Measurements from ENCODE around the gene CALD1. TPM values are rescaled to one million over a fixed set of nuclear protein-coding genes. Genes with fewer than 3 reads are reported as not detected.

The CALD1 gene
- total RNA-seq, 2 donors from 2014 or later: 307 to 314 TPM

DNA sequence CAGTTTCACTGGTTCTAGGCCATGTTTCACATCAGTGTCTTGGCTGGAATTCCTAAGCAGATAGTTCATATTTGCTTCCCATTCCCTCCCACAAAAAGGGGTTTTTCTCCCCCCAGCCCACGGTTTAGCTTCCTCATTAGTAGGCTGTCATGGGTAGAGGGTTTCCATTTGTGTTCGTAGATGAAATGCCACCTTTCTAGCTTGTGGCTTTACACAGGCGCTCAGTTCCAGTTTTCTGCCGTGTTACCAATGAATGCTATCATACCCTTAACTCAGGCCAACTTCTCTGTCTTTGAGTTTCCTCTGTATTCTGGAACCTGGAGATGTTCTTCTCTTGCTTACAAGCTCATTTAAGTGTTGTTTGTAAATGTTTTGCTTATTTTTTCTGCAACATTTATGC lies 26.8 kb downstream of the CALD1 start:
- Histone ChIP-seq H3K27ac (no peak overlapping the region), H3K4me1 (replicated peaks) (no peaks in the 10 kb centered on the region), H3K4me3 (no peak overlapping the region), H3K9me3 (no peaks in the 10 kb centered on the region), H3K27me3 (replicated peaks; ENCODE audit: insufficient read depth) (no peaks in the 10 kb centered on the region), H3K36me3 (no peaks in the 10 kb centered on the region)
- intact Hi-C loops (cut with DNase I): no loop called here
- WGBS: 95% methylated on average over 4 of the region's 4 CpGs
- no peak for DNase-seq (ENCODE audit: low spot score)
- TF ChIP-seq, protein P1, sequence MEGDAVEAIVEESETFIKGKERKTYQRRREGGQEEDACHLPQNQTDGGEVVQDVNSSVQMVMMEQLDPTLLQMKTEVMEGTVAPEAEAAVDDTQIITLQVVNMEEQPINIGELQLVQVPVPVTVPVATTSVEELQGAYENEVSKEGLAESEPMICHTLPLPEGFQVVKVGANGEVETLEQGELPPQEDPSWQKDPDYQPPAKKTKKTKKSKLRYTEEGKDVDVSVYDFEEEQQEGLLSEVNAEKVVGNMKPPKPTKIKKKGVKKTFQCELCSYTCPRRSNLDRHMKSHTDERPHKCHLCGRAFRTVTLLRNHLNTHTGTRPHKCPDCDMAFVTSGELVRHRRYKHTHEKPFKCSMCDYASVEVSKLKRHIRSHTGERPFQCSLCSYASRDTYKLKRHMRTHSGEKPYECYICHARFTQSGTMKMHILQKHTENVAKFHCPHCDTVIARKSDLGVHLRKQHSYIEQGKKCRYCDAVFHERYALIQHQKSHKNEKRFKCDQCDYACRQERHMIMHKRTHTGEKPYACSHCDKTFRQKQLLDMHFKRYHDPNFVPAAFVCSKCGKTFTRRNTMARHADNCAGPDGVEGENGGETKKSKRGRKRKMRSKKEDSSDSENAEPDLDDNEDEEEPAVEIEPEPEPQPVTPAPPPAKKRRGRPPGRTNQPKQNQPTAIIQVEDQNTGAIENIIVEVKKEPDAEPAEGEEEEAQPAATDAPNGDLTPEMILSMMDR (IDR thresholded peaks at IDR 0.05): no peak
- TF ChIP-seq POLR2AphosphoS5 (IDR thresholded peaks at IDR 0.05) (no peak), POLR2A (IDR thresholded peaks at IDR 0.05) (no peak)

DNA sequence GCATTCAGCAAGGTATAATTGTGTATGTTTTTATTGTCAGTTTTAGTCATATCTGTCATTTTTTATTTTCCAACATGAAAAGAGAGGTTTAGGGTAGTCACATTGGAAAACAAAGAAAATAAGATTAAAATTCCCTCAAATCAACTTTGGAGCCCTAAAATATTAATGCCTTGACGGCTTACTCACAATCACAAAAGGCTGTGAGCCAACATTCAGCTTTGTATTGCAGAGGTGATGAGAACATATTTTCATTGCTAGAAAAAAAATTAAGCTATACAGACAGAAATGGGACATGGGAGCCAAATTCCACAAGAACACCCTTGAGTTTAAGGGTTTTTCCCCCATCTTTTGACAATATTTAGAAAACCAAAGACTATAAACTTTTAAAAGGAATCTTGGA lies 30.2 kb downstream of the CALD1 start:
- Histone ChIP-seq H3K36me3 (no peaks in the 10 kb centered on the region), H3K4me3 (no peak overlapping the region), H3K4me1 (replicated peaks) (no peaks in the 10 kb centered on the region), H3K9me3 (no peaks in the 10 kb centered on the region), H3K27me3 (replicated peaks; ENCODE audit: insufficient read depth) (no peaks in the 10 kb centered on the region), H3K27ac (no peak overlapping the region)
- 57% methylated on average over 1 of the region's 1 CpG for WGBS
- TF ChIP-seq, protein P1 (IDR thresholded peaks at IDR 0.05): no peak
- TF ChIP-seq POLR2A (IDR thresholded peaks at IDR 0.05) (no peak), POLR2AphosphoS5 (IDR thresholded peaks at IDR 0.05) (no peak)
- intact Hi-C loops (cut with DNase I): no loop called here
- DNase-seq (ENCODE audit: low spot score): no peak

DNA sequence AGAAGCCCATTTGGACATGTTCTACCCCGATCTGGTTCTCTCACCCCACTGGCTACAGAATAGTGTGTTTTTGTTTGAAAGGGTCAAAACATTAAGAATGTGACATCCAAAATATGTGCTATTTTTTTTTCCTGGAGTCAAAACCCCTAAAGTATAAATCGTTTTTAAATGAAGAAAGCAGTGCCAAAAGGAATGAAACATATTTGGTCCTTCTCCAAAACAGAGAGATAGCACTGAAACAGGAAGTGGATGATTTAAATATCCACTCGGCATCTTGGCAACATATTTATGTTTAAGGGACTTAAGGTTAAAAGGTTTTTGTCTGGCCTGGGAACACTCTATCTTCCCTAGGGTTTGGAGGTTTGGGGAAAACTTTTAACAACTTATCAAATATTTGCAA lies 32.3 kb downstream of the CALD1 start:
- no peak for TF ChIP-seq POLR2AphosphoS5 (IDR thresholded peaks at IDR 0.05)
- TF ChIP-seq, protein P1 (IDR thresholded peaks at IDR 0.05): no peak
- no peak for TF ChIP-seq POLR2A (IDR thresholded peaks at IDR 0.05)
- H3K27ac ChIP-seq: no peak overlapping the region
- no peak for DNase-seq (ENCODE audit: low spot score)
- 7% methylated on average over 3 of the region's 3 CpGs for WGBS
- H3K9me3 ChIP-seq: no peaks in the 10 kb centered on the region
- no peaks in the 10 kb centered on the region for H3K27me3 ChIP-seq (replicated peaks; ENCODE audit: insufficient read depth)
- H3K4me3 ChIP-seq: no peak overlapping the region
- H3K36me3 ChIP-seq: no peaks in the 10 kb centered on the region
- intact Hi-C loops (cut with DNase I): no loop called here
- H3K4me1 ChIP-seq (replicated peaks): no peaks in the 10 kb centered on the region

DNA sequence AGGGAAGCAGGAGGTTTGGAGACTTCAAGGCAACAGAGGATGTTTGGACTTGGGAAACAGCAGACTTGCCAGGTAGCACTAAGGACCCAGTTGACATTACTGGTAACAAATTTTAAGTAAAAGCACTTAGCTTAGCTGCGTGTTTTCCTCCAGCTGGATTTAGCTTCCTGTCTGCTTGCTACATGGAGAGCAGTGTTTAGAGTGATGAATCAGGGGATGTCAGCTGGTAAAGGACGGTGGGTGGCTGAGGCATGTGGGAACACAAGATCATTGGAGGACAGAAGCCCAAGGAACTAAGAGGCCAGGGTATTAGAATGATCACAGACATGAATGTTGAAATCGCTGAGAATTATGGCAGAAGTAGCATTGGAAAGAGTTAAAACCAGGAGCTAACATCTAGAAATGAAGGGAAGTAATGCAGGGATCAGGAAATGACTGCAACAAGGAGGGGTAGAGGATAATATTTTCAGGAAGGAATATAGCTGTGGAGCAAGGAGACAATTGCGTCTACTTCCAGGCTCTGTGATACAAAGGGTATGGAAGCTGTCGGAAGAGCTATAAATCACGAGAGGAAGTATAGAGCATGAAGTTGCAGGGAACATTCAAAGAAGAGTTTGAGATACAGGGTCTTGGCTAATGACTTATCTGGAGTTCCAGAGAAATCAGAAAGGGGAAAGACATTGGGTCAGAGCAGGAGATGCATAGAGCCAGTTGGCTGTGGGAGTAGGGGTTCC lies 34.4 kb downstream of the CALD1 start:
- 77% methylated on average over 6 of the region's 6 CpGs for WGBS
- H3K27ac ChIP-seq: no peak overlapping the region

More for the DNA sequence above, 34.4 kb downstream of the CALD1 start:
- no peaks in the 10 kb centered on the region for H3K36me3 ChIP-seq
- no peak for DNase-seq (ENCODE audit: low spot score)
- no peaks in the 10 kb centered on the region for H3K9me3 ChIP-seq
- H3K4me3 ChIP-seq: no peak overlapping the region
- TF ChIP-seq POLR2AphosphoS5 (IDR thresholded peaks at IDR 0.05): no peak
- no peak for TF ChIP-seq POLR2A (IDR thresholded peaks at IDR 0.05)
- TF ChIP-seq, protein P1 (IDR thresholded peaks at IDR 0.05): no peak
- no peaks in the 10 kb centered on the region for H3K4me1 ChIP-seq (replicated peaks)
- H3K27me3 ChIP-seq (replicated peaks; ENCODE audit: insufficient read depth): no peaks in the 10 kb centered on the region
- intact Hi-C loops (cut with DNase I): no loop called here

Data from prostate gland (tissue), 2 donors.